ENCODE results near the gene UROC1. TPM values are rescaled to one million over a fixed set of nuclear protein-coding genes. Genes with fewer than 3 reads are reported as not detected.

The UROC1 gene
- total RNA-seq, 1 experiment from 2014 or later: not detected

DNA sequence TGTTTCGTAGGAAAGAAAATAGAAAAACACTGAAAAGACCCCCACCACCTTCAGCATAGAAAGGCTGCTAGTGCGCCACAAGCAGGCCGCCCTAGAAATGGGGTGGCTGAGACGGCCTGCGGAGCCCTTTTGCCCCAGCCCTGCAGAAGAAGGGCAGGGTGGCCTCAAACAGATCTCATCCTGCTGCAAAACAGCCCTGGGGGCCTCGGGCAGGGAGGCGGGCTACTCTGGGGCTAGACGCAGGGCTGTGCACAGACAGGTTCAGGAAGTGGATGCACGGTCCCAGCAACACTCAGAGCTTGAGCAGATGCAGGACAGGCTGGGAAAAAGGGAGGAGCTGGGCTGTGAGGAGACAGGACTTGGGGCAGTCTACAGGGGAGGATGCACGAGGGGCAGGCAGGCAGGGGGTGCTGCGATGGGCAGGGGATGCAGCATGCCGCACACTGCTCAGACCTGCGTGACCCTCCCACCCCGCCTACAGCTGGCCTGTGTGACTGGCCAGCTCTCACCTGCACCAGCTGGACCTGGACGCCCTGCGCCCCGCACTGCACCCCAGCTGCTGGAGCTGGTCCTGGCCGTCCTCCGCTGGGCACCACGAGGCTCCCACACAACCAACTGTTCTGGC lies 76.2 kb downstream of the UROC1 start:
- DNase-seq (ENCODE audit: low read depth): no peak
- in situ Hi-C loops (cut with HindIII; ENCODE audit: low pct_unique_long_range_greater_than_20kb, low sequenced_read_pairs): no loop called here

DNA sequence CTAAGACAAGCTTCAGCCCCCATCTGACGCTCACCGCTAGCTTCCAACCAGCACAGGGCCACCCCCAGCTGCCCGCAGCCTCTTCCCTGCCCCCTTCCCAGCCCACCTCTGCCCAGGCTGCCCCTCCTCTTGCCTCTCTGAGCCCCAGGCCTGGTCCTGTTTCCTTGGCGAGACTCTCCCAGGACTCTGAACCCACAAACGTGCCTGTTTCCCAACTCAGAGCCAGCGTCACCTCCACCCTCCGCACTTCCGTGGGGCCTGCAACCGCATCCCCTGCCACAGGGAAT lies 76.9 kb downstream of the UROC1 start:
- no peak for DNase-seq (ENCODE audit: low read depth)
- in situ Hi-C loops (cut with HindIII; ENCODE audit: low pct_unique_long_range_greater_than_20kb, low sequenced_read_pairs): no loop called here

DNA sequence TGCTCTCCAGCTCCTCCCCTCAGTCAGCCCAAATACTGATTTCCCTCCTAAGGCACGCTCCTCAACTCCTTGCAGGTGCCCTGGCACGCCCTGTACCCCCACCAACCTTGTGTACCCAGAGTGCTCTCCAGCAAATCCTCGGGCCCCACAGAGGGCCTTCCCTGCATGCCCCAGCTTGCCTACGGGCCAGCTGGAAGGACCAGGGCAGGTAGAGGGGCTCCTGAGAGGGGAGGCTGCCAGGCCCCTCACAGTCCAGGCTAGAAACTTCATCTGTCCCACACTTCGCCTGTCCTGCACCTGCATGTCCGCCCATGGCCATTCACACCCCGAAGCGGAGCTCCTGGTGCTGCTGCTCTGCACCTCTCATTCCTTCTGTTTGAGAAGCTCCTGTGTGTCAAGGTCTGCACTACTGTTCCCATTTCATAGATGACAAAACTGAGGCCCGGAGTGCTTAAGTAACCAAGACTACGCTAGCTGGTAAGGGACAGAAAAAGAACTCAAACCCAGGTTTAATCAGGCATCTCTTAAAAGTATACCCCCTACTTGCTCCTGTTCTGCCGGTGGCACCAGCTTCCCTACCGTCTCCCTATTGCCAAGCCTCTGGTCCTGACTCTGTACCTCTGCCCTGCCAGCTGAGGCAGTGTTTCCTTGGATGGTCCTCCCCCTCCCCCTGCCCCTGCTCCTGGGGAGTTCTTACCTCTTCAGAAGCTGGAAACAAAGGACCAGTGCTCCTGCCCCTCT lies 77.4 kb downstream of the UROC1 start:
- DNase-seq (ENCODE audit: low read depth): no peak
- in situ Hi-C loops (cut with HindIII; ENCODE audit: low pct_unique_long_range_greater_than_20kb, low sequenced_read_pairs): no loop called here

DNA sequence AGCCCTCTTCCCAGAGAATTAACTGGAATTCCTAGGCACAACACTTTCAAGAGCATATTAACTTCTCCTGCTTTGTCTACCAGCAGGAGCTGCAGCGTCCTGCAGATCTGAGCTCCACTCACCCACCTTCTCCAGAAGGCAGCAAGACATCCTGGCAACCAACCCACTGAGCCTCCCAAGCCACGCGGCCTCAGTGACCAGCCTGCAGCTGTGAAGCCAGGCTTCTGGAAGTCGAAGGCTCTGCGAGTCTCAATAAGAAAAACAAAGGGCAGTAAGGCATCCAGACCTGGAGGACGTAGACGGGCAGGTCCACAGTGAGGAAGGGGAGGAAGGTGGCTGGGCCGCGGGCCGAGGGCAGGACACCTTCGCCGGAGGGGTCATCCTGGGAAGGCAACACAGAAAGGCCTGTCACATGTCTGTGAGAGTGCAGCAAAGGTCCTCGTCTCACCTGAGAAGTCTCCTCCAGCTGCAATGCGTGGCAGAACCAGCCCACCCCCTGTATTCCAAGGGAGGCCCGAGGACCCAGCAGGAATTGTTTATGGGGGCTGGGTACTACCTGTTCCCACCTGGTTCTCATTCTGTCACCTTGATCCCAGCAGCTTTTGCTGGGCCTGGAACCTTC lies 78.1 kb downstream of the UROC1 start:
- no peak for DNase-seq (ENCODE audit: low read depth)
- in situ Hi-C loops (cut with HindIII; ENCODE audit: low pct_unique_long_range_greater_than_20kb, low sequenced_read_pairs): no loop called here

DNA sequence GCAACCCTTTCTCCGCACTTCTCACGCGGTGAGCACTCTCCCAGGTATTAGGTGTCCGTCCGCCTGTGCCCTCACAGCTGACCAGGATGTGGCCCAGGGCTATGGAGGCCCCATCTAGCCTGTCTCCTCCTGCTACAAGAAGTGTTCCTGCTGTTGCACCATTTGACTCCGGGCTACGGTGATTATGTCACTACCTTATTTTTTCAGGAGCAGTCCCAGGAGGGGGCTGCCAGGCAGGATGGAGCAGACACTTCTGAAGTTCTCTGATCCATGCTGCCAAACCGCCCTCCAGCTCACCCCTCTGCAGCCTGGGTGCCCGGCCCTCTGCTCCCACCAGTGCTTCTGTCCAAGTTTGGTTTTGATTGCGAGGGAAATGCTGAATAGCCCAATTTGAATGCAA lies 78.8 kb downstream of the UROC1 start:
- no peak for DNase-seq (ENCODE audit: low read depth)
- in situ Hi-C loops (cut with HindIII; ENCODE audit: low pct_unique_long_range_greater_than_20kb, low sequenced_read_pairs): no loop called here

DNA sequence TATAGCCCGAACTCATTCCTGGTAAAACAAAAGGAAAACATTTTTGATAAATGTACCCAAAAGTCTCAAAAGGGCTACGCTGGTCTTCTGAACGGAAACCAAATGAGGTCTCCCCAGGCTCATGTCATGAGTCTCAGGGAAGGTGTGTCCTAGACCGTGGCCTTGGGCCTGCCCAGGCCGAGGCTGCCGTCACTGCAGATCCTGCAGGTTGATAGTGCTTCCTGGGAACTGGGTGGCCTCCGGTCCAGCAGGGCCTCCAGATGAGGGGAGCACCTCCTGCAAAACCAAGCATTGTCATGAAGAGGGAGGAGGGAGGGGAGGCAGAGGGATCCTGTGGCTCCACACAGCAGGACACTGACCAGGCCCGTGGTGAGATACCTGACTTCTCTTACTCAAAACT lies 79.4 kb downstream of the UROC1 start:
- no peak for DNase-seq (ENCODE audit: low read depth)
- in situ Hi-C loops (cut with HindIII; ENCODE audit: low pct_unique_long_range_greater_than_20kb, low sequenced_read_pairs): no loop called here

DNA sequence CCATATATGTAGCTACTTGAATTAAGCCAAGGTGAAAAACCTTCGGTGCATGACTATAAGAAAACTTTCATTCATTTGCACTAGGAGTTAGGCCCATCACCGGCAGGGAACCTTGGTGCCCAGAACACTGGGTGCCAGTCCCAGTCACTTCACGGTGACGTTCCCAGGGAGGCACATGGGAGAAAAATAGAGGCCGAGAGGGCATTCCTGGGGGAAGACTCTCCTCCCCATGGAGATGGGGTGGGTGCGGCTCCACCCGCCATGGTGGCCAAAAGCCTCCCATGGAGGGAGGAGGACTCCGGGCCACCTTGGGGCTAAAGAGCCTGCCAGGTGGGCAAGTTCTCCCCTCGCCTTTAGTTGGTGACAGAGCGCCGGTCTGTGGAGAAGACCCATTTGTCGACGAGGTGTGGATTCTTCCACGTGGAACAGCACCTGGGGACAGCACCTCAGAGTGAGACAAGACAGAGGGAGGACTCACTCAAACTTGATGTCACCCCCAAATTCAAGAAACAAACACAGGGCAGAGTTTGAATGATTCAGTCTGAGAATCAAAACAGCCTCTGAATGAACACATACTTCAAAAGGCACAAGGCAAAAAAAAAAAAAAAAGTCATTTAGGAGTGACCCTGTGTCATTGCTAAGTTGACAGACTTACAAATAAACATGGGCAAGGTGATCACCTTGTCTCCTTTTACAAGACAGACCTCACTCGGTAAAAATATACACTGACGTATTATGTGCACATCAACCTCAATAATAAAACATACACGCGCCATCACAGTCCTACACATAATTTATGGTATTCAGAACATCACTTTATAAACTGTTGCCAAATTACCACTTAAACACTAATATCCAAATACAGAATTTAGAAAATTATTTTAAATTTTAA lies 80.5 kb downstream of the UROC1 start:
- in situ Hi-C loops (cut with HindIII; ENCODE audit: low pct_unique_long_range_greater_than_20kb, low sequenced_read_pairs): no loop called here
- no peak for DNase-seq (ENCODE audit: low read depth)

DNA sequence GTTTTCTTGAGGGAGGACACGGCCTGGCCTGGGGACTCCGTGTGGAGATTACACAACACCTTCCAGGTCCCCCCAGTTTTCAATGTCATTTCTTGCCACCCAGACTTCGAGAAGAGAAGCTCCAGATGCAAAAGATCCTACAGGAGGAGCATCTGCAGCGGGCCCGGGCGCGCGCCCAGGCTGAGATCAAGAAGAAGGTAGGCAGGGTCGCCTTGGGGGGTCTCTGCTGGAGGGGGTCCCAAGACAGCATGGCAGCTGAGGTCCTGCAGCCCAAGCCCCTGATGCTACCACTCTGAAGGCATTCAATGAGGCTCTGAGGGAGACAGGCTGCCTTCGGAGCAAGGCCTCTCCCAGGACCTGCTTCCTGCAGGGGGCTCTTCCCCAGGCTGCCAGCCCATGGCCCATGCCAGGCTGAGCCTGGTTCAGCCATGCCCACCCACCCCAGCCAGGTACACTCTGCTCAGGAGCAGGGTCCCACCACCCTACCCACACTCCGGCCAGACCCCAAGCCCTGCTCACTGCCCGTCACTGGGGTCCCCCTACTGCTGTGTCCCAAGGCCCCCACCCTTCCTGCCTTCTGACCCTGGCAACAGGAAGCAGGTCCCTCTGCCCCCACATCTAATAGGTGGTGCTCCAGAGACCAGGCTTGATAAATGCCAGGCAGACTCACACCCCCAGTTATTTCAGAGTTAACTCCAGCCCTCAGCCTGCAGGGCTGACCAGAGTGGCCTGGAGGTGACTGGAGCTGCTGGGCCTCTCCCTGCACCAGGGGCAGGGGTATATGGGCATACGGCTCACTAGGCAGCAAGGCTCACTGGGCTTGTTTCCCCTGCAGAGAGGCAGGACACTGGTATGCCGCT lies 81.9 kb downstream of the UROC1 start:
- in situ Hi-C loops (cut with HindIII; ENCODE audit: low pct_unique_long_range_greater_than_20kb, low sequenced_read_pairs): no loop called here
- DNase-seq (ENCODE audit: low read depth): no peak

DNA sequence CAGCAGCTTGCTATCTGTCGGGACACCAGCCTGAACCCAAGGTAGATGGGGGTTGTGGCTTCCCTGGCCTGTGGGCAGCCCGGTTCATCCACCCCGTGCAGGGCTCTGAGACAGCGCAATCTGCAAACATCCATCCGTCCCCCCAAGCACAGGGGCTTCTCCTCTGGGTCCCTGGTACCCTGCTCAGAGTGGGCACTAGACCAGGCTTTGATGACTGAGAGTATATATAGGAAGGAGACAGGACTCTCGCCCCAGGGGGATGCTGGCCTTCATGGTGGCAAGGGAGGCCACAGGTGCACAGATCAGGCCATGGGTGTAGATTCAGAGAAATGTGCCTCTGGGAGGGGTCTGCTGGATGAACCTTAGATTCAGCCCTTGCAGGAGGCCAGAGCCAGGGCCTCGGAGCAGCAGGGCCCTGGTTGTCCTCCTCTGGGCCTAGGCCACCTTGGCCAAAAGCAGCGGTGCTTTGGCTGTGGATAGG lies 82.6 kb downstream of the UROC1 start:
- DNase-seq (ENCODE audit: low read depth): no peak
- in situ Hi-C loops (cut with HindIII; ENCODE audit: low pct_unique_long_range_greater_than_20kb, low sequenced_read_pairs): no loop called here

DNA sequence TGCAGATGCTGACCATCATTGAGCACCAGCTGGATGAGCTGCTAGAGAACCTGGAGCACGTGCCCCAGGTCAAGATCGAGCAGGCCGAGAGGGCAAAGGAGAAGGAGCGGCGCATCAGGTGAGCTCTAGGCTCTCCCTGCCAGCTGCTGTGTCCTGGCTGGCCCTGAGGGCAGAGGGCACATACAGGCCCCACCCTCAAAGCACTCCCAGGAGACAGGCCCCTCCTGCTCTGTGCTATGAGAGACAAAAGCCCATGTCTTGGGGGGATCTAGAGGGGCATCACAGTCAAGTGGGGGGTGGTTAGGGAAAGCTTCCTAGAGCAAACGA lies 83.3 kb downstream of the UROC1 start:
- in situ Hi-C loops (cut with HindIII; ENCODE audit: low pct_unique_long_range_greater_than_20kb, low sequenced_read_pairs): no loop called here
- DNase-seq (ENCODE audit: low read depth): no peak

DNA sequence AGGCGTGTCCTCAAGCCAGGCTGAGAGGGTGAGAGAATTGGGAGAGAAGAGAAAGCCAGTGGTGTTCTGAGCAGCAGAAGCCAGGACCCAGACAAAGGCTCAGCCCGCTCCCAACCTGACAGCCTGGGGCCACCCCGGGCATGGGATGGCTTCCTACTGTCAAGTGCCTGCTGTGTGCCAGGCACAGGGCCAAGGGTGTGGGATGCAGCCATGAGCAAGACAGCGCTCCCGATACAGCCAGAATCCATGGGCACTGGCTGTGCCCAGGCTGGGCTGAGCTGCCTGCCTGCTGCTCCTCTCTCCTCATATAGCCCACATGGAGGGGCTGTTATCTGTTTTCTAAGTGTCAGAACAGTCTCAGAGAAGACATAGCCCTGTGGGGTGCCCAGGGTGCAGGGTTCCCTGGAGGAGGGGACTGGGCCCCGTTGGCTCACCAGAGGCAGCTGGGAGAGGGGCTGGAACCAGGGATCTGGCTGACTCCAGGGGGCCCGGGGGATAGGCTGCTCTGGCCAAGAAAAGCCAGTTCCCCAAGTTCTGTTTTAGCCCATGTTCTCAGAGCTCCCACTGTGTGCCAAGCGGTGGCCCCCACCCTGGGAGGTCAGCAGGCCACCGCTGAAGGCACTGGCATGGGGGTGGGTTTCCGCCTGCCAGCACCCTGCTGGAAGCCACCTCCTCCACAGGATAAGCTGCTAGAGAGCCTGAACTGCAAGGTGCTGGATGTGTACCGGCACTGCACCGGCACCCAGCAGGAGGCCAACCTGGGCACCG lies 83.9 kb downstream of the UROC1 start:
- no peak for DNase-seq (ENCODE audit: low read depth)
- in situ Hi-C loops (cut with HindIII; ENCODE audit: low pct_unique_long_range_greater_than_20kb, low sequenced_read_pairs): no loop called here

DNA sequence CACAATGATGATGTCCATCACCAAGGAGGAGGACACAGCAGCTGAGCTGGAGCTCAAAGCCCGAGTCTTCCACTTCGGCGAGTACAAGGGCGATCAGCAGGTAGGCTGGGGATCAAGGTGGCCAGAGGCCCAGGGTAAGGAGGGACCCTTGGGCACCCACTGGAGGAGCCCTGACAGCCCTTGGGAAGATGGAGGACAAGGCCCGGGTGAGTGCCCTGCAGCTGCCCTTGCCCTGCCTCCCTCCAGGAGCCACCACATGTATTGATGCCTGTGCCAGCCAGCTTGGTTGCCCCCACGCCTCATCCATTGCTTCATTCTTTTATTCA lies 84.5 kb downstream of the UROC1 start:
- DNase-seq (ENCODE audit: low read depth): no peak
- in situ Hi-C loops (cut with HindIII; ENCODE audit: low pct_unique_long_range_greater_than_20kb, low sequenced_read_pairs): no loop called here

DNA sequence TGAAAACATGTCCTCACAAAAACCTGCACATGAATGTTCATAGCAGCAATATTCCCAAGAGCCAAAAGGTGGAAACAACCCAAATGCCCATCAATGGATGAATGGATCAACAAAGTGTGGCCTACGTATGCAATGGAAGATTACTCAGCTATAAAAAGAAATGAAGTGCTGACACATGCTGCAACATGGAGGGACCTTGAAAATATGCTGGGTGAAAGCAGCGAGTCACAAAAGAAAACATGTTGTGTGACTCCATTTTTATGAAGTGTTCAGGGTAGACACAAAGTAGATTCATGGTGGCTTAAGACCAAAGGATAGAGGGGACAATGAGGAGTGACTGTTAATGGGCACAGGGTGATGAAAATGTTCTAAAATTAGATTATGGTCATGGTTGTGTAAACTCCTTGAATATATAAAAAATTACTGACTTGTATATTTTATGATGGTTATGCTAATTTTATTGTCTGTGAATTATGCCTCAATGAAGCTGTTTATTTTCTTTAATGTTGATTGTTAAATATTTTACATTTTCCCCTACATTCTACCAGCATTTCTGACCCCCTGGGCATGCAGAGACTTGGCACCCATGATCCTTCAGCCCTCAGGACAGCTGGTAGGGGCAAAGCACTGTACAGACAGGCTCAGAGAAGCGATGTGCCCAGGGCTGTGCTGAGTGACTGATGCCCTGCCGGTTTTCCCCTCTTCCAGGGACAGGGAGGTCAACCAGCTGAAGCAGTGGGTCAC lies 85.0 kb downstream of the UROC1 start:
- in situ Hi-C loops (cut with HindIII; ENCODE audit: low pct_unique_long_range_greater_than_20kb, low sequenced_read_pairs): no loop called here

More for the DNA sequence above, 85.0 kb downstream of the UROC1 start:
- DNase-seq (ENCODE audit: low read depth): no peak
